IPS-15b (cell line): ENCODE measurements around the gene FTL.
A peak's percentile ranks its signal among the peaks of the same experiment; 100 is the strongest.

ENCODE experiments used
- H3K27me3 ChIP-seq: one replicate; pipeline ENCODE4 v1.6.1; 2013; ENCODE audit warnings: low read length; ENCODE audit not compliant: control insufficient read depth, insufficient read depth
- H3K36me3 ChIP-seq: one replicate; pipeline ENCODE4 v1.6.1; 2013; ENCODE audit warnings: low read length; ENCODE audit not compliant: control insufficient read depth, insufficient read depth
- H3K4me1 ChIP-seq: one replicate; pipeline ENCODE4 v1.6.1; 2013; ENCODE audit warnings: mild to moderate bottlenecking, low read length; ENCODE audit not compliant: control insufficient read depth, insufficient read depth
- H3K4me3 ChIP-seq: one replicate; pipeline ENCODE4 v1.5.1; 2013; ENCODE audit warnings: low read depth, low read length
- H3K9ac ChIP-seq: one replicate; pipeline ENCODE4 v1.6.1; 2013; ENCODE audit warnings: low read depth, mild to moderate bottlenecking, low read length
- H3K9me3 ChIP-seq: one replicate; pipeline ENCODE4 v1.6.1; 2013; ENCODE audit warnings: mild to moderate bottlenecking, low read length; ENCODE audit not compliant: control insufficient read depth, insufficient read depth

Gene FTL

DNA sequence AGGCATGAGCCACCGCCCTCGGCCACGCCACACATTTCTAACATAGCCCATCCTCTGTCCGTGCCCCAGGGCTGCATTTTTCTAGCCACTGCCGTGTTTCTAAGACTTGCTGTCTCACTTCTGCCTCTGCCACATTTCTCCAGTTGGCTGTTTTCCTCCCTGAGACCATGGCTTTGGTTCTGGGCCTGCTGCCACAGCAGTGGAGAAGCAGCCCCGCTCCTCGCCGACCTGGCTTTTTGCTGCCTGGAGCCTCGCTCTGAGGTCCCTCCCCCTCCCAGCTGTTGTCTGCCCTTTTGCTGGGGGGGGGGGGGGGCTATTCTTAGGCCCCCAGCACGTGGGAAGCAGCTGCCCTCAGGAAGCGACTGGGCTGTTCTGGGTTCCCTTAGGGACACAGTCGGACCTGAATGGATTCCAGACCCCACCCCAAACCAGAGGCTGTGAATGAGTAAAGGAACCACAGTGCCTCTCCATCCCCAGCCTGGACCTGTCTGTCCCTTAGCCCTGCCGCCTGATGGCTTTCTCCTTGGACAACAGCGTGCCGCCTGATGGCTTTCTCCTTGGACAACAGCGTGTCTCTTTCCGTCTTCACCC lies 24.7 kb downstream of the FTL start:
- Histone ChIP-seq H3K27me3 (no peaks in the 10 kb centered on the region), H3K36me3 (peaks cover 41% of the 10 kb centered on the region), H3K9ac (no peak overlapping the region), H3K4me1 (no peaks in the 10 kb centered on the region), H3K9me3 (no peaks in the 10 kb centered on the region), H3K4me3 (no peak overlapping the region)

DNA sequence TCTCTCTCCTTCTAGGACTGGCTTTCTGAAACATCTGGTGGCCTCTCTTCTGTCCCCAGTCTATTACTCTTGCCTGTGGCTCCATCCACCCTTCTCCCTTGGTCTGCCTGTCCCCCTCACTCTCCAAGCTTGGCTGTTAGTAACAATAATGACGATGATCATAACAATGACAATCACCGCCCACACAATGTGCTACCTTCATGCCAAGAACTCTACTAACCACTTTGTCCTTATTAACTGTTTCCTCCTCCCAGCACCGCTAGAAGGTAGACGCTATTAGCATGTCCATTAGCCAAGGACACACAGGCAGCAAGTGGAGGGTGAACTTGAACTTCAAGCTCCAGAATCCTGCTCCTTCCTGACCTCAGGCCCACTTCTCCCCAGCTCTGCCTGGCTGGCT lies 25.3 kb downstream of the FTL start:
- Histone ChIP-seq H3K27me3 (no peaks in the 10 kb centered on the region), H3K36me3 (peaks cover 35% of the 10 kb centered on the region), H3K9me3 (no peaks in the 10 kb centered on the region), H3K9ac (no peak overlapping the region), H3K4me3 (no peak overlapping the region), H3K4me1 (peaks cover 2% of the 10 kb centered on the region)

DNA sequence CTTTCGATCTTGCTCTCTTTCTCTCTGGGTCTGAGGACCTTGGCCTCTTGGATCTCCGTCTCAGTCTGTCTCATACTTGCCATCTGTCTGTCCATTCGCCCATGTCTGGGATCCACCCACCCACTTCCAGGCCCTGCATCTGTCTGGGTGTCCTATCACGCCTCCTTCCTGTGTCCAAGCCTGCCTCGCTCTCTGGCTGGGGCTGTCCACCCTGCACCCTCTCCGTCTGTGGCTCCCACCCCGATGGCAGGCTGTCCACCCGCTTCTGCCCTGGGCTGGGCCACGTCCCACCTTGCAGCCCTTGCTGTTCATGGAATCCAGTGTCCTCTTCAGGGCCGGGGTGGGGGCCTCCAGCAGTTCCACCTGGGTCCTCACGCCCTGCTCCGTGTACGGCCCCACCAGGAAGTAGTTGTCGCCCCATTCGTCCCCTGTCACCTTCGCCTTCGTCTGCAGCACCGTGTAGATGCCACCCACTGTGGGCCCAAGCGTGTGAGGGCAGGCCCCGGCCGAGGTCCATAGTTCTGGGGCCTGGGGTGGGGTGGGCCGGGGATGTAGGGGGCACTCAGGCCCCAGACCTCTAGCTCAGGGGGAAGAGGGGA lies 26.0 kb downstream of the FTL start:
- Histone ChIP-seq H3K9ac (no peak overlapping the region), H3K4me3 (no peak overlapping the region)

GRCh38 chr19:48991873-48992580 lies 26.9 kb downstream of the FTL start:
- H3K9me3 ChIP-seq = no peaks in the 10 kb centered on the region
- peaks cover 25% of the 10 kb centered on the region for H3K36me3 ChIP-seq

More for the DNA sequence above, 26.0 kb downstream of the FTL start:
- H3K27me3 ChIP-seq = no peaks in the 10 kb centered on the region
- H3K36me3 ChIP-seq = peaks cover 29% of the 10 kb centered on the region
- H3K4me1 ChIP-seq = peaks cover 2% of the 10 kb centered on the region
- no peaks in the 10 kb centered on the region for H3K9me3 ChIP-seq

DNA sequence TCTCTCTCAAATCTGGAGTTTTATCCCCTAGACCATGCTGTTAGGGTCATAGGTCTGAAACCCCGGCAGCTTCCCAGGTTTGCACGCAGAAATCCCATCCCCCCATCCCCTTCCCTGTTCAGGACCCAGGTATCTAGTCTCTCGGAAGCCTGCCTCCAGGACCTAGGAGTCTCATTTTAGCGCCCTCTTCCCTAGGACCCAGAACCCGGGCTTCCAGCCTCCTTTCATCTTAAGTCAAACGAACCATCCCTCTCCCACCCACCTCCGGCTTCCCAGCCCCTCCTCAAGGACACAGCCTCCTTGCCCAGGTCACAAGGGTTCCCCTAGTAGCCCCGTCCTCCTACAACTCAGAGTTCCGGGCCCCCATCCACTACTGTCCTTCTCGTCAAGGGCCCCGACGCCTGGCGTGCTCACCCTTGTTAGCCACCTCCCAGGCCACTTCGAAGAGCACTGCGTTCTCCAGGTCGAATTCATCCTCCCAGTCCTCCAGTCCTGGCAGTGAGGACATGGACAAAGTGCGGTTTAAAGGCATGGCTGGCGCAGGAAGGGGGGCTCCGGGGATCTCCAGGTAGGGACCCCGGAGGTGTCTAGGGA lies 27.6 kb downstream of the FTL start:
- peaks cover 2% of the 10 kb centered on the region for H3K4me1 ChIP-seq

More at GRCh38 chr19:48991873-48992580, 26.9 kb downstream of the FTL start:
- Histone ChIP-seq H3K9ac (peak overlapping the region; percentile 92), H3K4me1 (peaks cover 2% of the 10 kb centered on the region), H3K4me3 (peak overlapping the region; percentile 94), H3K27me3 (no peaks in the 10 kb centered on the region)

DNA sequence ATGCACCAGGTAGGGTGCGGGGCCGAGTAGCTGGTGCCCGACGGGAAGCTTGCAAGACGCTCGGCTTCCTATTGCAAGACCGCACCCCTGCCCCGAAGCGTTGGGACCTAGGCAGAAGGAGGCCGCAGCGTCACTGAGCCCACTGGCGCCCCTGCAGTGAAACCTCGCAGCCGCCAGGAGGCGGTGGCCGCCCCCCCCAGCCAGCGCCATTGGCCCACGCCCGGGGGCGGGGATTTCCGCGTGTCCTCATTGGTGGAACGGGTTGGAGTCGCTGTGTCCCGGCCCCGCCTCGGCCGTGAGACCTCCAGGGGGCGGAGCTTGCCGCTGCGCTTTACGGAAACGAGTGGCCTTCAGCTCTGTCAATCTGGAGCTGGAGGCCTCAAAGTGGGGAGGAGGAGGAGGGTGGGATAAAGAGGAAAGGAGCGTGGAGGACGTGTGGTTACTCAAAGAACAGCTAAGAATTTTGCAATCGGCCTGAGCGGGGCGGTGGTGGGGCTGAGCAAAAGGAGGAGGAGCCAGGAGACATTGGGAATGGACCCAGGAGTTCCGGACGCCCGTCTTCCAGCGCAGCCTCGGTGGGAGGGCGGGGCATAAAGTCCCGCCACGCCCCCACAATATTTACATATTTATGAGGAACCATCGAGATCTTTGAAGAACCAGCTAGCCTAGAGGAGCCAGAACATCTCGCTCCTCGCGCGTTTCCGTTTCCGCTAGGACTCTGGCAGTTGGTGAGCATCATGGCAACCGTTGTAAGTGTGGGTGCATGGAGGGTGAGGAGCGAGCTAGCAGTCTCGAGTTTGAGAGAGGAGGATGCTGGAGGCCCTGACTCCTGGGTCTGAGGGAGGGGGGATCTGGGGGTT lies 28.3 kb downstream of the FTL start, which contains the start of the genes GYS1 and RUVBL2:
Gene GYS1, minus strand, starts transcription at position 135 of the 860 bp plus-strand sequence. CDS start 197 bp downstream, outside the sequence.
Gene RUVBL2, plus strand, starts transcription at position 713 of the 860 bp plus-strand sequence. Its CDS starts 25 bp downstream, at position 738.
- Histone ChIP-seq H3K4me1 (peaks cover 5% of the 10 kb centered on the region), H3K27me3 (no peaks in the 10 kb centered on the region), H3K36me3 (peaks cover 19% of the 10 kb centered on the region)

More for the DNA sequence above, 27.6 kb downstream of the FTL start:
- no peaks in the 10 kb centered on the region for H3K27me3 ChIP-seq
- H3K36me3 ChIP-seq = peaks cover 23% of the 10 kb centered on the region
- H3K9me3 ChIP-seq = no peaks in the 10 kb centered on the region
- H3K4me3 ChIP-seq = peak overlapping the region; percentile 94
- peak overlapping the region; percentile 92 for H3K9ac ChIP-seq

GRCh38 chr19:48994035-48994386 lies 28.9 kb downstream of the FTL start:
- Histone ChIP-seq H3K36me3 (peaks cover 13% of the 10 kb centered on the region), H3K4me1 (peaks cover 5% of the 10 kb centered on the region), H3K27me3 (no peaks in the 10 kb centered on the region), H3K9ac (peak overlapping the region; percentile 16), H3K4me3 (peak overlapping the region; percentile 91), H3K9me3 (no peaks in the 10 kb centered on the region)

More for the DNA sequence above, 28.3 kb downstream of the FTL start, which contains the start of the genes GYS1 and RUVBL2:
- H3K9me3 ChIP-seq = no peaks in the 10 kb centered on the region
- peak within 1 kb of the TSS; percentile 92 for H3K9ac ChIP-seq
- H3K4me3 ChIP-seq = peak within 1 kb of the TSS; percentile 94

GRCh38 chr19:48997972-48998371 lies 32.9 kb downstream of the FTL start:
- Histone ChIP-seq H3K4me1 (peaks cover 7% of the 10 kb centered on the region), H3K27me3 (no peaks in the 10 kb centered on the region), H3K9ac (no peak overlapping the region), H3K9me3 (no peaks in the 10 kb centered on the region), H3K36me3 (no peaks in the 10 kb centered on the region), H3K4me3 (no peak overlapping the region)

- Histone ChIP-seq H3K9me3 (no peaks in the 10 kb centered on the region), H3K36me3 (peaks cover 6% of the 10 kb centered on the region), H3K27me3 (no peaks in the 10 kb centered on the region), H3K4me1 (peaks cover 7% of the 10 kb centered on the region), H3K4me3 (no peak overlapping the region), H3K9ac (no peak overlapping the region)
These were observed 34.6 kb downstream of the FTL start for GRCh38 chr19:48999481-49000325.

GRCh38 chr19:49004133-49004532 lies 39.0 kb downstream of the FTL start:
- Histone ChIP-seq H3K4me1 (peaks cover 2% of the 10 kb centered on the region), H3K36me3 (peaks cover 29% of the 10 kb centered on the region), H3K9me3 (no peaks in the 10 kb centered on the region), H3K9ac (no peak overlapping the region), H3K27me3 (no peaks in the 10 kb centered on the region), H3K4me3 (no peak overlapping the region)
